ENCODE results near the gene MCM6. TPM values are rescaled to one million over a fixed set of nuclear protein-coding genes. Genes with fewer than 3 reads are reported as not detected.
"Not testable (repeated sequence)": the region's sequence is repeated elsewhere in the genome, so short reads cannot be mapped to it uniquely, and the experiment has no call there.

MCM6 gene
- total RNA-seq, 2 donors from 2014 or later = 7.8 to 14.9 TPM

GRCh38 chr2:135829378-135830135, 46.7 kb downstream of the MCM6 start:
- no peak for ATAC-seq
- DNase-seq = no peak
- intact Hi-C loops (cut with DNase I, micrococcal nuclease) = no loop called here

- DNase-seq (no peak), ATAC-seq (no peak)
- intact Hi-C loops (cut with DNase I, micrococcal nuclease) = no loop called here
These were observed 49.7 kb downstream of the MCM6 start for GRCh38 chr2:135826544-135826943.

- ATAC-seq = peak; percentile 89
- intact Hi-C loops (cut with DNase I, micrococcal nuclease) = no loop called here
- peak in 1 of 2 donors; percentile 30 for DNase-seq
These were observed 50.6 kb downstream of the MCM6 start for GRCh38 chr2:135825550-135826176.

GRCh38 chr2:135825131-135825530, 51.1 kb downstream of the MCM6 start:
- ATAC-seq (peak; percentile 40), DNase-seq (no peak)
- intact Hi-C loops (cut with DNase I, micrococcal nuclease) = no loop called here

GRCh38 chr2:135822855-135823254, 53.4 kb downstream of the MCM6 start:
- intact Hi-C loops (cut with DNase I, micrococcal nuclease) = no loop called here
- no peak for DNase-seq
- no peak for ATAC-seq

GRCh38 chr2:135821190-135821589, 55.1 kb downstream of the MCM6 start:
- no peak for ATAC-seq
- intact Hi-C loops (cut with DNase I, micrococcal nuclease) = no loop called here

GRCh38 chr2:135820003-135820618, 56.1 kb downstream of the MCM6 start:
- intact Hi-C loops (cut with DNase I, micrococcal nuclease) = no loop called here
- ATAC-seq (no peak), DNase-seq (no peak)

More at GRCh38 chr2:135821190-135821589, 55.1 kb downstream of the MCM6 start:
- no peak for DNase-seq

- peak in 1 of 2 donors; percentile 33 for DNase-seq
- peak; percentile 69 for ATAC-seq
- intact Hi-C loops (cut with DNase I, micrococcal nuclease) = no loop called here
These were observed 57.2 kb downstream of the MCM6 start for GRCh38 chr2:135818937-135819610.

- intact Hi-C loops (cut with DNase I, micrococcal nuclease) = no loop called here
- ATAC-seq (no peak), DNase-seq (no peak)
These were observed 58.3 kb downstream of the MCM6 start for GRCh38 chr2:135817951-135818350.

- DNase-seq (no peak), ATAC-seq (no peak)
- intact Hi-C loops (cut with DNase I, micrococcal nuclease) = no loop called here
These were observed 58.8 kb downstream of the MCM6 start for GRCh38 chr2:135817466-135817865.

- intact Hi-C loops (cut with DNase I, micrococcal nuclease) = no loop called here
- ATAC-seq (no peak), DNase-seq (no peak)
These were observed 61.0 kb downstream of the MCM6 start for GRCh38 chr2:135815269-135815668.

- no peak for DNase-seq
- intact Hi-C loops (cut with DNase I, micrococcal nuclease) = no loop called here
- ATAC-seq = no peak
These were observed 63.2 kb downstream of the MCM6 start for GRCh38 chr2:135812907-135813511.

GRCh38 chr2:135807874-135808273, 68.4 kb downstream of the MCM6 start:
- ATAC-seq; intact Hi-C loops (cut with DNase I, micrococcal nuclease); DNase-seq: not testable (repeated sequence)

- intact Hi-C loops (cut with DNase I, micrococcal nuclease) = no loop called here
- ATAC-seq (no peak), DNase-seq (no peak)
These were observed 73.0 kb downstream of the MCM6 start for GRCh38 chr2:135803278-135803677.

GRCh38 chr2:135802350-135802749, 73.9 kb downstream of the MCM6 start:
- no peak for DNase-seq
- no peak for ATAC-seq
- intact Hi-C loops (cut with DNase I, micrococcal nuclease) = no loop called here

- intact Hi-C loops (cut with DNase I, micrococcal nuclease) = no loop called here
- DNase-seq (no peak), ATAC-seq (no peak)
These were observed 75.5 kb downstream of the MCM6 start for GRCh38 chr2:135800513-135801460.

- no peak for ATAC-seq
- DNase-seq = no peak
- intact Hi-C loops (cut with DNase I, micrococcal nuclease) = no loop called here
These were observed 76.5 kb downstream of the MCM6 start for GRCh38 chr2:135799738-135800137.

- DNase-seq = no peak
- no peak for ATAC-seq
- intact Hi-C loops (cut with DNase I, micrococcal nuclease) = no loop called here
These were observed 77.5 kb downstream of the MCM6 start for GRCh38 chr2:135798762-135799161.
